ENCODE measurements around the gene GJA3.

The GJA3 gene

GRCh38 chr13:20146381-20146780, 14.5 kb downstream of the GJA3 start:
- H3K4me1 ChIP-seq (ENCODE audit: control insufficient read depth in 1 of 2, insufficient read depth in 1 of 2, low read depth in 1 of 2, low read length in 1 of 2) = no peaks in the 10 kb centered on the region
- H3K36me3 ChIP-seq = no peaks in the 10 kb centered on the region
- H3K27me3 ChIP-seq = peaks cover 84% of the 10 kb centered on the region
- H3K4me3 ChIP-seq (ENCODE audit: low read depth in 1 of 2, low read length in 1 of 2) = no peak overlapping the region
- TF ChIP-seq CTCF (IDR thresholded peaks at IDR 0.05) = no peak
- no peak overlapping the region for H3K27ac ChIP-seq
- H3K9me3 ChIP-seq = no peaks in the 10 kb centered on the region

GRCh38 chr13:20145521-20145920, 15.3 kb downstream of the GJA3 start:
- TF ChIP-seq CTCF (IDR thresholded peaks at IDR 0.05) = no peak
- Histone ChIP-seq H3K9me3 (no peaks in the 10 kb centered on the region), H3K36me3 (no peaks in the 10 kb centered on the region), H3K4me1 (ENCODE audit: control insufficient read depth in 1 of 2, insufficient read depth in 1 of 2, low read depth in 1 of 2, low read length in 1 of 2) (no peaks in the 10 kb centered on the region), H3K27ac (no peak overlapping the region), H3K27me3 (peaks cover 92% of the 10 kb centered on the region), H3K4me3 (ENCODE audit: low read depth in 1 of 2, low read length in 1 of 2) (no peak overlapping the region)

- Histone ChIP-seq H3K4me3 (ENCODE audit: low read depth in 1 of 2, low read length in 1 of 2) (no peak overlapping the region), H3K27me3 (peaks cover 97% of the 10 kb centered on the region)
- TF ChIP-seq CTCF (IDR thresholded peaks at IDR 0.05) = no peak
These were observed 16.6 kb downstream of the GJA3 start for GRCh38 chr13:20144141-20144850.

GRCh38 chr13:20142927-20143480, 17.8 kb downstream of the GJA3 start:
- Histone ChIP-seq H3K36me3 (no peaks in the 10 kb centered on the region), H3K9me3 (no peaks in the 10 kb centered on the region), H3K27ac (no peak overlapping the region), H3K27me3 (peaks cover 98% of the 10 kb centered on the region), H3K4me1 (ENCODE audit: control insufficient read depth in 1 of 2, insufficient read depth in 1 of 2, low read depth in 1 of 2, low read length in 1 of 2) (no peaks in the 10 kb centered on the region), H3K4me3 (ENCODE audit: low read depth in 1 of 2, low read length in 1 of 2) (no peak overlapping the region)
- TF ChIP-seq CTCF (IDR thresholded peaks at IDR 0.05) = no peak

More at GRCh38 chr13:20144141-20144850, 16.6 kb downstream of the GJA3 start:
- Histone ChIP-seq H3K9me3 (no peaks in the 10 kb centered on the region), H3K27ac (no peak overlapping the region), H3K36me3 (no peaks in the 10 kb centered on the region), H3K4me1 (ENCODE audit: control insufficient read depth in 1 of 2, insufficient read depth in 1 of 2, low read depth in 1 of 2, low read length in 1 of 2) (no peaks in the 10 kb centered on the region)

- Histone ChIP-seq H3K27ac (no peak overlapping the region), H3K9me3 (no peaks in the 10 kb centered on the region), H3K36me3 (no peaks in the 10 kb centered on the region), H3K4me3 (ENCODE audit: low read depth in 1 of 2, low read length in 1 of 2) (no peak overlapping the region), H3K4me1 (ENCODE audit: control insufficient read depth in 1 of 2, insufficient read depth in 1 of 2, low read depth in 1 of 2, low read length in 1 of 2) (no peaks in the 10 kb centered on the region), H3K27me3 (peaks cover 98% of the 10 kb centered on the region)
- no peak for TF ChIP-seq CTCF (IDR thresholded peaks at IDR 0.05)
These were observed 18.6 kb downstream of the GJA3 start for GRCh38 chr13:20142023-20142926.

All from neutrophil (primary cell).